Measurements from ENCODE around the gene SORL1. TPM values are rescaled to one million over a fixed set of nuclear protein-coding genes. Genes with fewer than 3 reads are reported as not detected.
"Not testable (repeated sequence)": the region's sequence is repeated elsewhere in the genome, so short reads cannot be mapped to it uniquely, and the experiment has no call there.

SORL1 gene
- total RNA-seq, 3 donors from 2014 or later: 58.3 to 195 (median 109) TPM

DNA sequence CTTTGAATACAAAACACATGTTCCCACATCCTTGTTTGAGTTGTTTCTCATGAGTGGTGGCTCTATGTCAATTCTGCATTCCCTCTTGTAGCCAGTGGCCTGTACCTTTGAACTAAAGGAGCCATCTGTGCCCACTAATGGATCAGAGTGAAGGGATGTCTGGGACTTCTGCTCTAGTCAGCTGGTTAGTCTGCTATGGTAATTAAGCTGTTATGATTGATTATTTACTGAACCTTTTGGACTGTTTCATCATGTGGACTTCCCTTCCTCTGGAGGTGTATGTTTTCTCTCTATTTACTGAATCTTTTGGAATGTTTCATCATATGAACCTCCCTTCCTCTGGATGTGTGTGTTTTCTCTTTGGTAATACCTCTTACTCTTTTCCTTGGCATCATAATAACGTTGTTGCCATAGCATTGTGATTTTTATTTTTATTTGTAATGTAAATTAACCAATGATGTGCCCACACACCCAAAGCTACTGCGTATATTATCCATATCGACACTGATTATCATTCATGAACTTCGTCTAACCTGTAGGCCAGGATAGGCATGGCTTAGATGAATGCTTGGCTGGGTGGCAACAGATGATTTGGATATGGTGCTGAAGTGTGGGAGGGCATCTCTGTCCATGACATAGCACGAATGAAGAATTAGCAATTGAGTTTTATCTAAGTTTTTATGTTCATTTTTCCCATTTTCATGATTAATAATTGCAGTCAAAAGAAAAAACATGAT lies 113.0 kb downstream of the SORL1 start:
- H3K4me3 ChIP-seq: no peak overlapping the region
- H3K4me1 ChIP-seq (ENCODE audit: low read depth): no peaks in the 10 kb centered on the region
- no peak for ATAC-seq
- DNase-seq: no peak
- H3K36me3 ChIP-seq (ENCODE audit: low read depth): no peaks in the 10 kb centered on the region
- H3K9me3 ChIP-seq: no peaks in the 10 kb centered on the region
- TF ChIP-seq, protein P1, sequence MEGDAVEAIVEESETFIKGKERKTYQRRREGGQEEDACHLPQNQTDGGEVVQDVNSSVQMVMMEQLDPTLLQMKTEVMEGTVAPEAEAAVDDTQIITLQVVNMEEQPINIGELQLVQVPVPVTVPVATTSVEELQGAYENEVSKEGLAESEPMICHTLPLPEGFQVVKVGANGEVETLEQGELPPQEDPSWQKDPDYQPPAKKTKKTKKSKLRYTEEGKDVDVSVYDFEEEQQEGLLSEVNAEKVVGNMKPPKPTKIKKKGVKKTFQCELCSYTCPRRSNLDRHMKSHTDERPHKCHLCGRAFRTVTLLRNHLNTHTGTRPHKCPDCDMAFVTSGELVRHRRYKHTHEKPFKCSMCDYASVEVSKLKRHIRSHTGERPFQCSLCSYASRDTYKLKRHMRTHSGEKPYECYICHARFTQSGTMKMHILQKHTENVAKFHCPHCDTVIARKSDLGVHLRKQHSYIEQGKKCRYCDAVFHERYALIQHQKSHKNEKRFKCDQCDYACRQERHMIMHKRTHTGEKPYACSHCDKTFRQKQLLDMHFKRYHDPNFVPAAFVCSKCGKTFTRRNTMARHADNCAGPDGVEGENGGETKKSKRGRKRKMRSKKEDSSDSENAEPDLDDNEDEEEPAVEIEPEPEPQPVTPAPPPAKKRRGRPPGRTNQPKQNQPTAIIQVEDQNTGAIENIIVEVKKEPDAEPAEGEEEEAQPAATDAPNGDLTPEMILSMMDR (IDR thresholded peaks at IDR 0.05): no peak
- intact Hi-C loops (cut with DNase I, micrococcal nuclease): no loop called here

DNA sequence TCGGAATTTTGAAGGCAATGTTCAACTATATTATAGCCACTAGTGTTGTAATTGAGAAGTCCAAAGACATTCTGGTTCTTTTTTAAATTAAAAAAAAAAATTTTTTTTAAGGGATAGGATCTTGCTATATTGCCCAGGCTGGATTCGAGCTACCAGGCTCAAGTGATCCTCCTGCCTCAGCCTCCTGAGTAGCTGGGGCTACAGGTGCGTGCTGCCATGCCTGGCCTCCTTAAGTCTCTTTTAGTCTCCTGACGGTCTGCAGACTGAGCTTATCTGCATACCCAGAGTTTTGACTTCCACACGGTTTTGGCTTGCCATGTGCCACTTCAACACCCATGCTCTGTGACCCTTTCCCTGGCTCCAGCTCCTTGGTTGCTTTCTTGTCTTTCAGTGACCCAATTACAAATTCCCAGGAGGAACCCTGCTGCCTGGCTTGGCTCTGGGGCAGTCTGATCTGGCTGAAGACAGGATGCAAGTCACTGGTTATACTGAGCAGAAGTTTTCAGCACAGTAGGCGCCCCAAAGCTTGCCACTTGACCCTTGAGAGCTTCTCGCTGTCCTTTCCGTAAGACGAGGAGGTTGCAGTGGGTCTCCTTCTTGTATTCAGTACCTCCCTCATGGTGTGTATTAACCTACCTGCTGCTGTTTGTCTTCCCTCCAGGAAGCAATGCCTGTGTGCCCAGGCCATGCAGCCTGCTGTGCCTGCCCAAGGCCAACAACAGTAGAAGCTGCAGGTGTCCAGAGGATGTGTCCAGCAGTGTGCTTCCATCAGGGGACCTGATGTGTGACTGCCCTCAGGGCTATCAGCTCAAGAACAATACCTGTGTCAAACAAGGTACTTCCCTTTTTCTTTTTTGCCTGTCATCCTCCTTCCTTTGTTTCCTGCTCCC lies 114.4 kb downstream of the SORL1 start:
- DNase-seq: no peak
- intact Hi-C loops (cut with DNase I, micrococcal nuclease): no loop called here

DNA sequence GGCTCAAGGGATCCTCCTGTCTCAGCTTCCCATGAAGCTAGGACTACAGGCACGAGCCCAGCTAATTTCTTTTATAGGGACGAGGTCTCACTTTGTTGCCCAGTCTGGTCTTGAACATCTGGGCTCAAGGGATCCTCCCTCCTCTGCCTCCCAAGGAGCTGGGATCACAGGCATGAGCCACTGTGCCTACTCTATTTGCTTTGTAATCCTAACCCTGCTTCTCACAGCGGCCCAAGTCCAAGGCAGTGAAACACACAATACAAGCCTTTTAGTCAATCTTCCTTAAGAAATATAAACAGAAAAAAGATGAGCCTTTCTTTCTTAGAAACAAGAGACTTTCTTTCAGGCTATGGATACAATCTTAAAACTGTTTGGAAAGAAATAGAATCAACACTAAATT lies 115.9 kb downstream of the SORL1 start:
- no peak for DNase-seq

More for the DNA sequence above, 114.4 kb downstream of the SORL1 start:
- Histone ChIP-seq H3K36me3 (ENCODE audit: low read depth) (no peaks in the 10 kb centered on the region), H3K9me3 (no peaks in the 10 kb centered on the region), H3K4me3 (no peak overlapping the region), H3K4me1 (ENCODE audit: low read depth) (no peaks in the 10 kb centered on the region)
- TF ChIP-seq, protein P1 (IDR thresholded peaks at IDR 0.05): no peak
- no peak for ATAC-seq

DNA sequence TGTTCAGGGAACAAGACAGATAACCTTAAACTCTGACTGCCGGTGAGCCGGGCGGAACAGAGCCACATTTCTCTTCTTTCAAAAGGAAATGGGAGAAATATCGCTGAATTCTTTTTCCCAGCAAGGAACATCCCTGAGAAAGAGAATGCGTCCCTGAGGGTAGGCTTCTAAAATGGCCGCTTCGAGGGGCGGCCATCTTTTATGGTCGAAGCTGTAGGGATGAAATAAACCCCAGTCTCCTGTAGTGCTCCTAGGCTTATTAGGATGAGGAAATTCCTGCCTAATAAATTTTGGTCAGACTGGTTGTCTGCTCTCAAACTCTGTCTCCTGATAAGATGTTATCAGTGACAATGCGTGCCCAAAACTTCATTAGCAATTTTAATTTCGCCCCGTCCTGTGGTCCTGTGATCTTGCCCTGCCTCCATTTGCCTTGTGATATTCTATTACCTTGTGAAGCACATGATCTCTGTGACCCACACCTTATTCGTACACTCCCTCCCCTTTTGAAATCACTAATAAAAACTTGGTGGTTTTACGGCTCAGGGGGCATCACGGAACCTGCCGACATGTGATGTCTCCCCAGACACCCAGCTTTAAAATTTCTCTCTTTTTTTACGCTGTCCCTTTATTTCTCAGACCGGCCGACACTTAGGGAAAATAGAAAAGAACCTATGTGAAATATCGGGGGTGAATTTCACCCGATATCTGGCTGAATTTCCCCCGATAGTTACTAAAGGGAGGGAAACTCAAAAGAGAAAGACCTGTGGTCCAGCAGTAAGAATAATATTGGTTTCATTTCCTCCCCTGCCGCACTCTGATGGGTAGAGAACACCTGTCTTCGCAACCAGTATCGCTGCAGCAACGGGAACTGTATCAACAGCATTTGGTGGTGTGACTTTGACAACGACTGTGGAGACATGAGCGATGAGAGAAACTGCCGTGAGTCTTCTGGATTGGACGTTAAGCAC lies 117.5 kb downstream of the SORL1 start:
- intact Hi-C loops (cut with DNase I, micrococcal nuclease); H3K36me3 ChIP-seq (ENCODE audit: low read depth); DNase-seq; H3K4me3 ChIP-seq; H3K9me3 ChIP-seq; H3K4me1 ChIP-seq (ENCODE audit: low read depth): not testable (repeated sequence)
- peak; percentile 37 for ATAC-seq

More for the DNA sequence above, 115.9 kb downstream of the SORL1 start:
- intact Hi-C loops (cut with DNase I, micrococcal nuclease): no loop called here
- H3K9me3 ChIP-seq: no peaks in the 10 kb centered on the region
- no peak overlapping the region for H3K4me3 ChIP-seq
- ATAC-seq: no peak
- TF ChIP-seq, protein P1 (IDR thresholded peaks at IDR 0.05): no peak
- H3K36me3 ChIP-seq (ENCODE audit: low read depth): no peaks in the 10 kb centered on the region
- no peaks in the 10 kb centered on the region for H3K4me1 ChIP-seq (ENCODE audit: low read depth)

DNA sequence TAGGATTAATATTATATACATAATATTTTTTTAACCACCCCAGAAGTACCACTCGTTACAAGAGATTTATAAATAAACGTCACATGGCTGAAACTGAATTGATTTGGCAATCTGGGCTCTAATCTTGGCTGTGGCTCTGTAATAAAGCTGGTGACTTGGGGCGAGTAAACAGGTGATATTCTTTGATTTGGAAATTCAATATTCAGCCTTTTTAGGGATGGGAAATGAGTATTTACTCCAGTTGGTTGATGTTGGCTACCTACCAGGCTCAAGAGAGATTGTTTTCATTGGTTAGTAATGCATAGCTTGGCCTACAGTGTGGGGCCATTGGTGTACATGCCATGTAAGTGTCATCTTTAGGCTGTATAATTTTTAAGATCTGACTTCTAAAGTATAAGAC lies 118.3 kb downstream of the SORL1 start:
- no peak for DNase-seq
- H3K36me3 ChIP-seq (ENCODE audit: low read depth): no peaks in the 10 kb centered on the region
- TF ChIP-seq, protein P1 (IDR thresholded peaks at IDR 0.05): no peak
- ATAC-seq: no peak
- no peaks in the 10 kb centered on the region for H3K9me3 ChIP-seq
- intact Hi-C loops (cut with DNase I, micrococcal nuclease): no loop called here
- H3K4me1 ChIP-seq (ENCODE audit: low read depth): no peaks in the 10 kb centered on the region
- no peak overlapping the region for H3K4me3 ChIP-seq

Data from mucosa of descending colon (tissue), 3 donors.